8988T (cell line): ENCODE measurements around the gene TCF12.
"Not testable (repeated sequence)": the region's sequence is repeated elsewhere in the genome, so short reads cannot be mapped to it uniquely, and the experiment has no call there.

Experiments
- DNase-seq: peaks from one replicate; pipeline ENCODE4 v3.0.0; 2011

TCF12 gene

GRCh38 chr15:56948000-56948763 is 29.7 kb downstream of the TCF12 start:
- DNase-seq, result no peak

GRCh38 chr15:56948764-56949101 is 30.3 kb downstream of the TCF12 start:
- DNase-seq, result no peak

- no peak for DNase-seq
Measured at GRCh38 chr15:56950979-56951378, 32.5 kb downstream of the TCF12 start.

- no peak for DNase-seq
Measured at GRCh38 chr15:56953790-56954189, 35.3 kb downstream of the TCF12 start.

- not testable (repeated sequence) for DNase-seq
Measured at GRCh38 chr15:56955011-56955410, 36.6 kb downstream of the TCF12 start.

- no peak for DNase-seq
Measured at GRCh38 chr15:56956538-56956937, 38.1 kb downstream of the TCF12 start.

- no peak for DNase-seq
Measured at GRCh38 chr15:56957812-56958406, 39.5 kb downstream of the TCF12 start.

- no peak for DNase-seq
Measured at GRCh38 chr15:56959318-56959648, 40.8 kb downstream of the TCF12 start.

- no peak for DNase-seq
Measured at GRCh38 chr15:56960116-56960515, 41.7 kb downstream of the TCF12 start.

- no peak for DNase-seq
Measured at GRCh38 chr15:56963126-56963525, 44.7 kb downstream of the TCF12 start.

GRCh38 chr15:56963710-56964109 is 45.3 kb downstream of the TCF12 start:
- DNase-seq, result no peak

GRCh38 chr15:56964182-56964581 is 45.7 kb downstream of the TCF12 start:
- no peak for DNase-seq

GRCh38 chr15:56965231-56966013 is 47.0 kb downstream of the TCF12 start:
- DNase-seq, result no peak

- no peak for DNase-seq
Measured at GRCh38 chr15:56967336-56967735, 48.9 kb downstream of the TCF12 start.

- DNase-seq, result no peak
Measured at GRCh38 chr15:56968256-56968655, 49.8 kb downstream of the TCF12 start.

- DNase-seq, result no peak
Measured at GRCh38 chr15:56968821-56969220, 50.4 kb downstream of the TCF12 start.

- DNase-seq, result no peak
Measured at GRCh38 chr15:56969265-56969895, 50.9 kb downstream of the TCF12 start.

GRCh38 chr15:56971571-56971970 is 53.1 kb downstream of the TCF12 start:
- DNase-seq, result no peak

- DNase-seq, result no peak
Measured at GRCh38 chr15:56972016-56972415, 53.6 kb downstream of the TCF12 start.

GRCh38 chr15:56972426-56972825 is 54.0 kb downstream of the TCF12 start:
- no peak for DNase-seq

- no peak for DNase-seq
Measured at GRCh38 chr15:56973463-56973862, 55.0 kb downstream of the TCF12 start.

GRCh38 chr15:56977232-56977631 is 58.8 kb downstream of the TCF12 start:
- no peak for DNase-seq

- no peak for DNase-seq
Measured at GRCh38 chr15:56978898-56979662, 60.6 kb downstream of the TCF12 start.
